Hematopoietic multipotent progenitor cell treated with erythropoietin and hydrocortisone succinate and interleukin-3 and kit ligand, for 17 days (in vitro differentiated cells): Measurements from ENCODE around the gene ARCN1.

Source experiments
- DNase-seq: peaks from one replicate; pipeline ENCODE4 v3.0.0-alpha.2; 2015; ENCODE audit warnings: low spot score

The ARCN1 gene

GRCh38 chr11:118621784-118622375, 49.7 kb downstream of the ARCN1 start:
- DNase-seq = no peak

- no peak for DNase-seq
These were observed 50.4 kb downstream of the ARCN1 start for GRCh38 chr11:118622376-118623268.

GRCh38 chr11:118623269-118623655, 51.1 kb downstream of the ARCN1 start:
- no peak for DNase-seq

- DNase-seq = no peak
These were observed 53.0 kb downstream of the ARCN1 start for GRCh38 chr11:118625036-118625690.

GRCh38 chr11:118625976-118626375, 53.8 kb downstream of the ARCN1 start:
- DNase-seq = no peak

GRCh38 chr11:118627566-118627965, 55.4 kb downstream of the ARCN1 start:
- DNase-seq = no peak

- DNase-seq = no peak
These were observed 55.8 kb downstream of the ARCN1 start for GRCh38 chr11:118628031-118628430.

GRCh38 chr11:118628432-118628831, 56.2 kb downstream of the ARCN1 start:
- DNase-seq = no peak

- DNase-seq = no peak
These were observed 56.8 kb downstream of the ARCN1 start for GRCh38 chr11:118628861-118629549.

GRCh38 chr11:118629761-118630661, 57.8 kb downstream of the ARCN1 start:
- no peak for DNase-seq

- no peak for DNase-seq
These were observed 59.1 kb downstream of the ARCN1 start for GRCh38 chr11:118631142-118631909.

- DNase-seq = no peak
These were observed 60.5 kb downstream of the ARCN1 start for GRCh38 chr11:118632577-118633318.

GRCh38 chr11:118633319-118633690, 61.1 kb downstream of the ARCN1 start:
- no peak for DNase-seq

GRCh38 chr11:118633979-118634378, 61.8 kb downstream of the ARCN1 start:
- DNase-seq = no peak

- DNase-seq = no peak
These were observed 62.4 kb downstream of the ARCN1 start for GRCh38 chr11:118634431-118635236.

- no peak for DNase-seq
These were observed 63.0 kb downstream of the ARCN1 start for GRCh38 chr11:118635237-118635591.

- DNase-seq = no peak
These were observed 63.4 kb downstream of the ARCN1 start for GRCh38 chr11:118635642-118636041.

- no peak for DNase-seq
These were observed 64.5 kb downstream of the ARCN1 start for GRCh38 chr11:118636569-118637290.
